Osteocyte (in vitro differentiated cells): ENCODE data around the gene SMAGP. TPM values are rescaled to one million over a fixed set of nuclear protein-coding genes. Genes with fewer than 3 reads are reported as not detected.
"Not testable (repeated sequence)": the region's sequence is repeated elsewhere in the genome, so short reads cannot be mapped to it uniquely, and the experiment has no call there.

Source experiments
- DNase-seq: peaks from one replicate; pipeline ENCODE4 v3.0.0; 2021; ENCODE audit warnings: mixed read lengths; ENCODE audit not compliant: unreplicated experiment; ENCODE audit errors: extremely low spot score
- H3K27ac Mint-ChIP-seq: one replicate; pipeline ENCODE4 v1.8.0; 2021; ENCODE audit warnings: mild to moderate bottlenecking, mixed read lengths; ENCODE audit not compliant: unreplicated experiment
- H3K27me3 Mint-ChIP-seq: one replicate; pipeline ENCODE4 v1.8.0; 2021; ENCODE audit warnings: mixed read lengths; ENCODE audit not compliant: unreplicated experiment
- H3K36me3 Mint-ChIP-seq: one replicate; pipeline ENCODE4 v1.8.0; 2021; ENCODE audit warnings: mixed read lengths; ENCODE audit not compliant: unreplicated experiment
- H3K4me1 Mint-ChIP-seq: one replicate; pipeline ENCODE4 v1.8.0; 2021; ENCODE audit warnings: mixed read lengths; ENCODE audit not compliant: unreplicated experiment
- H3K4me3 Mint-ChIP-seq: one replicate; pipeline ENCODE4 v1.8.0; 2021; ENCODE audit warnings: mild to moderate bottlenecking, moderate library complexity, mixed read lengths; ENCODE audit not compliant: unreplicated experiment
- H3K9me3 Mint-ChIP-seq: one replicate; pipeline ENCODE4 v1.8.0; 2021; ENCODE audit warnings: mixed read lengths; ENCODE audit not compliant: unreplicated experiment
- CTCF ChIP-seq: fragments of 200-600 bp; sonication (generic); IDR thresholded peaks from 2 replicates; pipeline ENCODE4 v1.5.0; 2021; ENCODE audit warnings: antibody characterized with exemption, mild to moderate bottlenecking, moderate library complexity
- total RNA-seq: library from RNA; stranded (reverse); gene quantifications from 2 replicates; pipeline ENCODE4 v1.2.1, GENCODE V29; 2021

The SMAGP gene
- total RNA-seq, 1 donor from 2014 or later = 4.3 TPM

GRCh38 chr12:51307655-51308593, 37.7 kb upstream of the SMAGP start:
- Mint-ChIP-seq H3K9me3 (no peaks in the 10 kb centered on the region), H3K27me3 (no peaks in the 10 kb centered on the region), H3K36me3 (no peaks in the 10 kb centered on the region), H3K4me3 (no peak overlapping the region), H3K27ac (peak overlapping the region; percentile 52), H3K4me1 (peaks cover 13% of the 10 kb centered on the region)
- no peak for TF ChIP-seq CTCF
- DNase-seq = no peak

- DNase-seq = no peak
- Mint-ChIP-seq H3K27me3 (no peaks in the 10 kb centered on the region), H3K4me1 (peaks cover 13% of the 10 kb centered on the region), H3K27ac (no peak overlapping the region), H3K9me3 (no peaks in the 10 kb centered on the region), H3K36me3 (no peaks in the 10 kb centered on the region), H3K4me3 (no peak overlapping the region)
- TF ChIP-seq CTCF = no peak
Observed at GRCh38 chr12:51306507-51306906, 36.3 kb upstream of the SMAGP start.

- not testable (repeated sequence) for H3K27me3 Mint-ChIP-seq, H3K4me3 Mint-ChIP-seq, H3K9me3 Mint-ChIP-seq, H3K4me1 Mint-ChIP-seq, DNase-seq, H3K36me3 Mint-ChIP-seq, H3K27ac Mint-ChIP-seq
Observed at GRCh38 chr12:51300768-51301167, 30.6 kb upstream of the SMAGP start.

GRCh38 chr12:51295651-51296050, 25.4 kb upstream of the SMAGP start:
- Mint-ChIP-seq H3K9me3 (no peaks in the 10 kb centered on the region), H3K27me3 (no peaks in the 10 kb centered on the region), H3K4me3 (no peak overlapping the region), H3K36me3 (no peaks in the 10 kb centered on the region), H3K4me1 (no peaks in the 10 kb centered on the region), H3K27ac (no peak overlapping the region)
- DNase-seq = no peak
- TF ChIP-seq CTCF = no peak

GRCh38 chr12:51294097-51294496, 23.9 kb upstream of the SMAGP start:
- H3K4me1 Mint-ChIP-seq, H3K36me3 Mint-ChIP-seq: not testable (repeated sequence)

GRCh38 chr12:51293696-51294095, 23.5 kb upstream of the SMAGP start:
- DNase-seq = no peak
- Mint-ChIP-seq H3K4me3 (no peak overlapping the region), H3K9me3 (no peaks in the 10 kb centered on the region), H3K27me3 (no peaks in the 10 kb centered on the region), H3K36me3 (no peaks in the 10 kb centered on the region), H3K4me1 (no peaks in the 10 kb centered on the region), H3K27ac (no peak overlapping the region)
- TF ChIP-seq CTCF = no peak

More at GRCh38 chr12:51294097-51294496, 23.9 kb upstream of the SMAGP start:
- not testable (repeated sequence) for DNase-seq, H3K4me3 Mint-ChIP-seq, H3K9me3 Mint-ChIP-seq, H3K27me3 Mint-ChIP-seq, H3K27ac Mint-ChIP-seq

- not testable (repeated sequence) for H3K36me3 Mint-ChIP-seq, H3K27ac Mint-ChIP-seq, DNase-seq, H3K27me3 Mint-ChIP-seq, H3K4me3 Mint-ChIP-seq, H3K4me1 Mint-ChIP-seq, H3K9me3 Mint-ChIP-seq
Observed at GRCh38 chr12:51291603-51292513, 21.6 kb upstream of the SMAGP start.
